ENCODE measurements around the gene PDGFA.

Gene PDGFA

DNA sequence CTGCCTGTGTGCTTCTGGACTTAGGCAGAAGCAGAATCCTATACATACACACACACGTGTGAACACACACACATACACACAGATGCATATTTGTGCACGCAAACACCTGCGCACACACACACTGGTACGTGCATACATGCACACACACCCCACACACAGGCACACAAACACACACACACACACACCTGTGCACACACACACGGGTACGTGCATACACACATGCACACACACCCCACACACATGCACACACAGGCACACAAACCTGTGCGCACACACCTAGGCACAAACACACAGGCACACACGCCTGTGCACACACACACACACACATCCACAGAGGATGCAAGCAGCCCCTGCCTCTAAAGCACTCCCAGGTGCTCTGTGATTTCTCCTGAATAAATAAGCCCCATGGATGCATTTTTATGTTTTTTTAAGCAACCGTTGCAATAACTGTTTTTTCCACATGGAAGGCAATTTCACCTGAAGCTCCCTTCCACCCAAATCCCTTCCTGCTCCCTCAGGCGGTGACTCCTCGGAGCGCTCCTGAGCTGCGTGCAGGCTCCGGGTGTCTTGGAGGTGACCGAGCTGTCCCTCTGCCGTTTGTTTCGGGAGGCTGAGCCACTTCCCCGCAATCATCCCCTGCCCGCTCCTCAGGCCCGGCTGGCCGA is 41.5 kb upstream of the PDGFA start:
- Histone ChIP-seq H4K20me1 (ENCODE audit: control insufficient read depth, insufficient read depth, low read depth, low read length) (no peaks in the 10 kb centered on the region), H3K4me3 (ENCODE audit: low read length) (no peak overlapping the region), H3K79me2 (ENCODE audit: control insufficient read depth, low read length) (no peaks in the 10 kb centered on the region), H3K4me1 (ENCODE audit: control insufficient read depth, low read length) (no peaks in the 10 kb centered on the region), H3K9me3 (ENCODE audit: control insufficient read depth, insufficient read depth, low read length) (peaks cover 12% of the 10 kb centered on the region; the same call in 1 of the 2 replicates), H3K27ac (ENCODE audit: low read depth, low read length) (no peak overlapping the region), H3K36me3 (ENCODE audit: control insufficient read depth, low read length) (no peaks in the 10 kb centered on the region), H3K4me2 (ENCODE audit: low read length) (no peak overlapping the region), H3F3A (ENCODE audit: control insufficient read depth, insufficient read depth) (no peaks in the 10 kb centered on the region), H3K27me3 (ENCODE audit: control insufficient read depth, low read length) (no peaks in the 10 kb centered on the region), H3K9me2 (replicated peaks; ENCODE audit: control insufficient read depth, low read length) (no peaks in the 10 kb centered on the region)
- TF ChIP-seq EZH2phosphoT487 (IDR thresholded peaks at IDR 0.05; ENCODE audit: borderline replicate concordance, low read length), result no peak
- TF ChIP-seq CTCF (IDR thresholded peaks at IDR 0.05; ENCODE audit: low read depth, low read length, poor library complexity, severe bottlenecking), result no peak

GRCh38 chr7:559396-559705 is 39.7 kb upstream of the PDGFA start:
- no peak overlapping the region for H3K27ac ChIP-seq (ENCODE audit: low read depth, low read length)
- H4K20me1 ChIP-seq (ENCODE audit: control insufficient read depth, insufficient read depth, low read depth, low read length), result no peaks in the 10 kb centered on the region
- H3K79me2 ChIP-seq (ENCODE audit: control insufficient read depth, low read length), result no peaks in the 10 kb centered on the region
- H3K4me1 ChIP-seq (ENCODE audit: control insufficient read depth, low read length), result no peaks in the 10 kb centered on the region
- H3F3A ChIP-seq (ENCODE audit: control insufficient read depth, insufficient read depth), result no peaks in the 10 kb centered on the region
- no peak overlapping the region for H3K4me3 ChIP-seq (ENCODE audit: low read length)
- no peak overlapping the region for H3K4me2 ChIP-seq (ENCODE audit: low read length)
- H3K9me2 ChIP-seq (replicated peaks; ENCODE audit: control insufficient read depth, low read length), result no peaks in the 10 kb centered on the region
- peaks cover 12% of the 10 kb centered on the region; the same call in 1 of the 2 replicates for H3K9me3 ChIP-seq (ENCODE audit: control insufficient read depth, insufficient read depth, low read length)
- H3K27me3 ChIP-seq (ENCODE audit: control insufficient read depth, low read length), result no peaks in the 10 kb centered on the region
- no peaks in the 10 kb centered on the region for H3K36me3 ChIP-seq (ENCODE audit: control insufficient read depth, low read length)
- no peak for TF ChIP-seq EZH2phosphoT487 (IDR thresholded peaks at IDR 0.05; ENCODE audit: borderline replicate concordance, low read length)
- TF ChIP-seq CTCF (IDR thresholded peaks at IDR 0.05; ENCODE audit: low read depth, low read length, poor library complexity, severe bottlenecking), result no peak

GRCh38 chr7:557558-557881 is 37.9 kb upstream of the PDGFA start:
- H3K36me3 ChIP-seq (ENCODE audit: control insufficient read depth, low read length), result no peaks in the 10 kb centered on the region
- H4K20me1 ChIP-seq (ENCODE audit: control insufficient read depth, insufficient read depth, low read depth, low read length), result no peaks in the 10 kb centered on the region
- H3F3A ChIP-seq (ENCODE audit: control insufficient read depth, insufficient read depth), result no peaks in the 10 kb centered on the region
- no peaks in the 10 kb centered on the region for H3K79me2 ChIP-seq (ENCODE audit: control insufficient read depth, low read length)
- H3K9me3 ChIP-seq (ENCODE audit: control insufficient read depth, insufficient read depth, low read length), result peaks cover 12% of the 10 kb centered on the region; the same call in 1 of the 2 replicates
- H3K4me1 ChIP-seq (ENCODE audit: control insufficient read depth, low read length), result no peaks in the 10 kb centered on the region
- H3K27me3 ChIP-seq (ENCODE audit: control insufficient read depth, low read length), result no peaks in the 10 kb centered on the region
- H3K27ac ChIP-seq (ENCODE audit: low read depth, low read length), result no peak overlapping the region
- no peak overlapping the region for H3K4me2 ChIP-seq (ENCODE audit: low read length)
- H3K4me3 ChIP-seq (ENCODE audit: low read length), result no peak overlapping the region
- no peaks in the 10 kb centered on the region for H3K9me2 ChIP-seq (replicated peaks; ENCODE audit: control insufficient read depth, low read length)
- TF ChIP-seq EZH2phosphoT487 (IDR thresholded peaks at IDR 0.05; ENCODE audit: borderline replicate concordance, low read length) (no peak), CTCF (IDR thresholded peaks at IDR 0.05; ENCODE audit: low read depth, low read length, poor library complexity, severe bottlenecking) (no peak)

Data from DOHH2 (cell line).